ENCODE data around the gene ROCK1.

ROCK1 gene

GRCh38 chr18:21105936-21106335, 5.7 kb downstream of the ROCK1 start:
- no peak for DNase-seq (ENCODE audit: low read depth)

- DNase-seq (ENCODE audit: low read depth) = no peak
Measured at GRCh38 chr18:21101172-21101571, 10.4 kb downstream of the ROCK1 start.

GRCh38 chr18:21100678-21101077, 10.9 kb downstream of the ROCK1 start:
- DNase-seq (ENCODE audit: low read depth) = no peak

GRCh38 chr18:21100146-21100545, 11.5 kb downstream of the ROCK1 start:
- DNase-seq (ENCODE audit: low read depth) = no peak

GRCh38 chr18:21099442-21099841, 12.2 kb downstream of the ROCK1 start:
- DNase-seq (ENCODE audit: low read depth) = no peak

- no peak for DNase-seq (ENCODE audit: low read depth)
Measured at GRCh38 chr18:21096760-21097159, 14.9 kb downstream of the ROCK1 start.

GRCh38 chr18:21093133-21093532, 18.5 kb downstream of the ROCK1 start:
- DNase-seq (ENCODE audit: low read depth) = no peak

GRCh38 chr18:21090680-21091079, 20.9 kb downstream of the ROCK1 start:
- DNase-seq (ENCODE audit: low read depth) = no peak

- no peak for DNase-seq (ENCODE audit: low read depth)
Measured at GRCh38 chr18:21085579-21086166, 25.9 kb downstream of the ROCK1 start.

GRCh38 chr18:21084511-21085078, 27.0 kb downstream of the ROCK1 start:
- DNase-seq (ENCODE audit: low read depth) = no peak

GRCh38 chr18:21083017-21083416, 28.6 kb downstream of the ROCK1 start:
- DNase-seq (ENCODE audit: low read depth) = no peak

GRCh38 chr18:21081426-21081825, 30.2 kb downstream of the ROCK1 start:
- no peak for DNase-seq (ENCODE audit: low read depth)

GRCh38 chr18:21080576-21080975, 31.0 kb downstream of the ROCK1 start:
- no peak for DNase-seq (ENCODE audit: low read depth)

- DNase-seq (ENCODE audit: low read depth) = no peak
Measured at GRCh38 chr18:21074336-21075323, 37.0 kb downstream of the ROCK1 start.

- DNase-seq (ENCODE audit: low read depth) = no peak
Measured at GRCh38 chr18:21073180-21073579, 38.4 kb downstream of the ROCK1 start.

GRCh38 chr18:21071071-21071470, 40.5 kb downstream of the ROCK1 start:
- no peak for DNase-seq (ENCODE audit: low read depth)

GRCh38 chr18:21069468-21069867, 42.1 kb downstream of the ROCK1 start:
- DNase-seq (ENCODE audit: low read depth) = no peak

- DNase-seq (ENCODE audit: low read depth) = no peak
Measured at GRCh38 chr18:21064347-21064746, 47.3 kb downstream of the ROCK1 start.

GRCh38 chr18:21063011-21063410, 48.6 kb downstream of the ROCK1 start:
- DNase-seq (ENCODE audit: low read depth) = no peak

GRCh38 chr18:21057112-21057511, 54.5 kb downstream of the ROCK1 start:
- no peak for DNase-seq (ENCODE audit: low read depth)

GRCh38 chr18:21056545-21056944, 55.1 kb downstream of the ROCK1 start:
- DNase-seq (ENCODE audit: low read depth) = no peak

- no peak for DNase-seq (ENCODE audit: low read depth)
Measured at GRCh38 chr18:21054252-21054821, 57.3 kb downstream of the ROCK1 start.

- DNase-seq (ENCODE audit: low read depth) = no peak
Measured at GRCh38 chr18:21053127-21053526, 58.5 kb downstream of the ROCK1 start.
